HEK293 (cell line): ENCODE measurements around the gene OCA2.

Experiments used
- CTCF ChIA-PET: fragments of 350-600 bp; formaldehyde crosslinking; extraction: SDS; loops from one replicate; lab custom pipeline; 2021; ENCODE audit warnings: antibody characterized with exemption; lab: Yijun Ruan, JAX
- POLR2A ChIA-PET: fragments of 300-600 bp; formaldehyde crosslinking; extraction: SDS; loops from one replicate; lab custom pipeline; 2020; ENCODE audit warnings: antibody characterized with exemption, inconsistent platforms; lab: Yijun Ruan, JAX
- H3K27ac ChIP-seq: fragments of 200-500 bp; sonication (Bioruptor generic); 2 replicates; pipeline ENCODE4 v1.5.1; 2014; ENCODE audit warnings: low read depth, low read length, control low read depth, inconsistent platforms; ENCODE audit errors: extremely low read depth
- H3K36me3 ChIP-seq, 2 experiments: fragments of 200-500 bp in 1 of 2; sonication (Bioruptor generic) in 1 of 2; 1 replicate in 1 of 2; 2 replicates in 1 of 2; pipeline ENCODE4 v1.5.1; 2014 to 2017; ENCODE audit warnings: inconsistent platforms in 2 of 2, low read length in 2 of 2; ENCODE audit not compliant: control insufficient read depth in 2 of 2, insufficient read depth in 1 of 2
- H3K4me1 ChIP-seq: fragments of 200-500 bp; sonication (Bioruptor generic); 2 replicates; pipeline ENCODE4 v1.5.1; 2014; ENCODE audit warnings: mild to moderate bottlenecking, low read length, inconsistent platforms; ENCODE audit not compliant: control insufficient read depth, insufficient read depth
- H3K4me3 ChIP-seq: 2 replicates; pipeline ENCODE4 v1.5.1; 2011; ENCODE audit warnings: low read depth, mild to moderate bottlenecking, control low read depth, low read length, moderate library complexity
- H3K9me3 ChIP-seq: fragments of 200-500 bp; sonication (Bioruptor generic); 2 replicates; pipeline ENCODE4 v1.5.1; 2014; ENCODE audit warnings: low read depth, low read length, inconsistent platforms; ENCODE audit not compliant: control insufficient read depth, insufficient read depth
- FEZF1 ChIP-seq: fragments of 450-650 bp; formaldehyde crosslinking; IDR thresholded peaks from 2 replicates; pipeline ENCODE4 v1.5.1; 2016; ENCODE audit warnings: missing biosample characterization, missing genetic modification characterization
- KLF17 ChIP-seq: fragments of 450-650 bp; formaldehyde crosslinking; IDR thresholded peaks from 2 replicates; pipeline ENCODE4 v1.5.1; 2016; ENCODE audit warnings: missing biosample characterization, missing genetic modification characterization
- PATZ1 ChIP-seq: fragments of 450-650 bp; formaldehyde crosslinking; IDR thresholded peaks from 2 replicates; pipeline ENCODE4 v1.5.1; 2016; ENCODE audit warnings: missing biosample characterization, missing genetic modification characterization
- ZBTB6 ChIP-seq: fragments of 450-650 bp; formaldehyde crosslinking; IDR thresholded peaks from 2 replicates; pipeline ENCODE4 v1.5.1; 2017; ENCODE audit warnings: missing biosample characterization, missing genetic modification characterization
- ZNF146 ChIP-seq: fragments of 450-650 bp; formaldehyde crosslinking; IDR thresholded peaks from 2 replicates; pipeline ENCODE4 v1.5.1; 2016; ENCODE audit warnings: missing biosample characterization, missing genetic modification characterization
- ZNF155 ChIP-seq: fragments of 450-650 bp; formaldehyde crosslinking; IDR thresholded peaks from 2 replicates; pipeline ENCODE4 v1.5.1; 2016; ENCODE audit warnings: missing biosample characterization, missing genetic modification characterization
- ZNF184 ChIP-seq: fragments of 450-650 bp; IDR thresholded peaks from 2 replicates; pipeline ENCODE4 v1.5.1; 2018; ENCODE audit warnings: missing biosample characterization, mild to moderate bottlenecking, missing genetic modification characterization
- ZNF221 ChIP-seq: fragments of 450-650 bp; formaldehyde crosslinking; IDR thresholded peaks from 2 replicates; pipeline ENCODE4 v1.5.1; 2017; ENCODE audit warnings: missing biosample characterization, missing genetic modification characterization, borderline replicate concordance
- ZNF280C ChIP-seq: fragments of 450-650 bp; formaldehyde crosslinking; IDR thresholded peaks from 2 replicates; pipeline ENCODE4 v1.5.1; 2016; ENCODE audit warnings: missing biosample characterization, missing genetic modification characterization
- ZNF292 ChIP-seq: fragments of 450-650 bp; formaldehyde crosslinking; IDR thresholded peaks from 2 replicates; pipeline ENCODE4 v1.5.1; 2016; ENCODE audit warnings: low read depth, missing biosample characterization, missing genetic modification characterization, borderline replicate concordance
- ZNF350 ChIP-seq: fragments of 450-650 bp; formaldehyde crosslinking; IDR thresholded peaks from 2 replicates; pipeline ENCODE4 v1.5.0; 2017; ENCODE audit warnings: missing biosample characterization, mild to moderate bottlenecking, missing genetic modification characterization
- ZNF501 ChIP-seq: fragments of 450-650 bp; formaldehyde crosslinking; IDR thresholded peaks from 2 replicates; pipeline ENCODE4 v1.5.1; 2016; ENCODE audit warnings: missing biosample characterization, missing genetic modification characterization
- ZNF555 ChIP-seq: fragments of 450-650 bp; formaldehyde crosslinking; conservative IDR thresholded peaks from 2 replicates; pipeline ENCODE4 v1.5.1; 2017; ENCODE audit warnings: missing biosample characterization, mild to moderate bottlenecking, missing genetic modification characterization, inconsistent platforms
- ZNF580 ChIP-seq: fragments of 450-650 bp; formaldehyde crosslinking; IDR thresholded peaks from 2 replicates; pipeline ENCODE4 v1.5.1; 2016; ENCODE audit warnings: missing biosample characterization, missing genetic modification characterization
- ZNF660 ChIP-seq: fragments of 450-650 bp; IDR thresholded peaks from 2 replicates; pipeline ENCODE4 v1.5.1; 2018; ENCODE audit warnings: missing biosample characterization, mild to moderate bottlenecking, missing genetic modification characterization
- ZNF747 ChIP-seq: fragments of 450-650 bp; formaldehyde crosslinking; IDR thresholded peaks from 2 replicates; pipeline ENCODE4 v1.5.1; 2016; ENCODE audit warnings: missing biosample characterization, missing genetic modification characterization

Gene OCA2

GRCh38 chr15:27870320-27870719 lies 228.8 kb downstream of the OCA2 start:
- Histone ChIP-seq H3K36me3 (no peaks in the 10 kb centered on the region), H3K27ac (no peak overlapping the region), H3K4me1 (no peaks in the 10 kb centered on the region), H3K4me3 (no peak overlapping the region), H3K9me3 (no peaks in the 10 kb centered on the region)
- CTCF ChIA-PET, result no interaction called here
- POLR2A ChIA-PET, result no interaction called here
- TF ChIP-seq KLF17 (tag by site-specific recombination), result no peak
- no peak for TF ChIP-seq ZNF292
- no peak for TF ChIP-seq PATZ1 (tag by site-specific recombination)
- no peak for TF ChIP-seq ZNF155
- no peak for TF ChIP-seq ZBTB6
- TF ChIP-seq ZNF660, result no peak

GRCh38 chr15:27869697-27870281 lies 229.3 kb downstream of the OCA2 start:
- CTCF ChIA-PET, result no interaction called here

GRCh38 chr15:27868828-27869404 lies 230.2 kb downstream of the OCA2 start:
- ChIA-PET CTCF (no interaction called here), POLR2A (no interaction called here)
- Histone ChIP-seq H3K36me3 (no peaks in the 10 kb centered on the region), H3K9me3 (no peaks in the 10 kb centered on the region), H3K27ac (no peak overlapping the region), H3K4me3 (no peak overlapping the region), H3K4me1 (no peaks in the 10 kb centered on the region)
- TF ChIP-seq ZNF555 (tag by site-specific recombination) (no peak), ZNF350 (no peak)

More at GRCh38 chr15:27869697-27870281, 229.3 kb downstream of the OCA2 start:
- no peak overlapping the region for H3K4me3 ChIP-seq
- no peak overlapping the region for H3K27ac ChIP-seq
- H3K4me1 ChIP-seq, result no peaks in the 10 kb centered on the region
- no peaks in the 10 kb centered on the region for H3K9me3 ChIP-seq
- POLR2A ChIA-PET, result no interaction called here
- H3K36me3 ChIP-seq, result no peaks in the 10 kb centered on the region
- TF ChIP-seq ZNF501 (tag by site-specific recombination) (no peak), ZNF146 (tag by site-specific recombination) (no peak)

GRCh38 chr15:27867861-27868260 lies 231.3 kb downstream of the OCA2 start:
- no peaks in the 10 kb centered on the region for H3K4me1 ChIP-seq
- no peaks in the 10 kb centered on the region for H3K36me3 ChIP-seq
- ChIA-PET CTCF (no interaction called here), POLR2A (no interaction called here)
- H3K9me3 ChIP-seq, result no peaks in the 10 kb centered on the region
- no peak overlapping the region for H3K27ac ChIP-seq
- TF ChIP-seq ZNF184 (tag by site-specific recombination), result no peak
- TF ChIP-seq ZNF280C (tag by site-specific recombination), result no peak
- TF ChIP-seq ZNF221 (tag by site-specific recombination), result no peak
- no peak for TF ChIP-seq FEZF1 (tag by site-specific recombination)
- no peak for TF ChIP-seq ZNF747
- no peak for TF ChIP-seq ZNF580
- H3K4me3 ChIP-seq, result no peak overlapping the region
